Endothelial cell (in vitro differentiated cells): ENCODE measurements around the gene STAMBP. TPM values are rescaled to one million over a fixed set of nuclear protein-coding genes. Genes with fewer than 3 reads are reported as not detected.

ENCODE experiments used
- DNase-seq: peaks from one replicate; pipeline ENCODE4 v3.0.0; 2021; ENCODE audit warnings: low spot score
- H3K27ac Mint-ChIP-seq: one replicate; pipeline ENCODE4 v1.8.0; 2021; ENCODE audit warnings: mixed read lengths, inconsistent platforms; ENCODE audit not compliant: unreplicated experiment
- H3K27me3 Mint-ChIP-seq: one replicate; pipeline ENCODE4 v1.8.0; 2021; ENCODE audit warnings: mild to moderate bottlenecking, moderate library complexity, mixed read lengths, inconsistent platforms; ENCODE audit not compliant: unreplicated experiment
- H3K36me3 Mint-ChIP-seq: one replicate; pipeline ENCODE4 v1.8.0; 2021; ENCODE audit warnings: mild to moderate bottlenecking, low read depth, mixed read lengths, inconsistent platforms; ENCODE audit not compliant: unreplicated experiment
- H3K4me1 Mint-ChIP-seq: one replicate; pipeline ENCODE4 v1.8.0; 2021; ENCODE audit warnings: mild to moderate bottlenecking, mixed read lengths, inconsistent platforms; ENCODE audit not compliant: unreplicated experiment
- H3K4me3 Mint-ChIP-seq: one replicate; pipeline ENCODE4 v1.8.0; 2021; ENCODE audit warnings: mild to moderate bottlenecking, mixed read lengths, inconsistent platforms; ENCODE audit not compliant: unreplicated experiment
- H3K9me3 Mint-ChIP-seq: one replicate; pipeline ENCODE4 v1.8.0; 2021; ENCODE audit warnings: mixed read lengths, inconsistent platforms; ENCODE audit not compliant: unreplicated experiment
- total RNA-seq: library from RNA; stranded (reverse); fragmentation: NEBNext Ultra II Directional; extraction: Animal tissue kit (Norgen Biotek cat#: 25700); gene quantifications from one replicate; pipeline ENCODE4 v1.2.1, GENCODE V29; 2021; ENCODE audit not compliant: unreplicated experiment
- TF ChIP-seq, protein P1 (sequence below): fragments of 200-600 bp; sonication (generic); IDR thresholded peaks from one replicate; pipeline ENCODE4 v1.5.0; 2021; ENCODE audit warnings: antibody characterized with exemption; ENCODE audit not compliant: unreplicated experiment

Gene STAMBP
- total RNA-seq, 1 donor from 2014 or later, result 29.2 TPM

DNA sequence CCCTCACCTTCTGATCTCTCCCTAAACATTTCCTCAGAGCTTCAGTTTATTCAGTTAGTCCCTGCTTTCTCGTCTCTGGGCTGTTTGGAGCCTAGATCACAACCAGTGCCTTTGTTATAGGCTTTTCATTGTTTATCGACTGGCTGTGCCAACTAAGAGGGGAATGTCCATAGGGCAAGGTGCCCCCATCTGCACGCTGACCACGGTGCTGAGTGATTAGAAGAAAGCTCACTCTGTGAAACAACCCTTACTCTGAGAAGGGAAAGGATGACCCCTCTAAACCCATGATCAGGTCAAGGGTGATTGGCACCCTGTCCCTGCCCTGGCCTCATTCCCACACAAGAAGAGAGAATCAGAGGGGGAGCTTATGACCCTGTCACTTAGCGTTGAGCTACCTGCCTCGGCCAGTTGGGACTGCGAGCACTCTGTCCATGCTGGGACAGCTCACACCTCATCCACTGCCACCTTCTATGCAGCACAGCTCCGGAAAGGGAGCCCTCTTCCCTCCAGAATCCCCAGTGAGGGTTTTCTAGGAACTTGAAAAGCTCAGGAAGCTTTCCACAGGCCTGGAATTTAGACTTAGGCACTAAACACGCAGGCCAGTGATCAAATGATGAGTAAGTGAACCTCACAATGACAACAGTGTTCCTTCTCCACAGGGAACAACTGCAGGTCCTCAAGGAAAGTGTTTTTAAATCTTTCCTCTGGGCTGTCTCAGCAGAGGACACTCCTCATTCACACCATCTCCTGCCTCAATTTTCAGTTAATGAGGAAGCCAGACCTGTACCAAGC is 61.7 kb downstream of the STAMBP start:
- no peak for DNase-seq
- no peaks in the 10 kb centered on the region for H3K36me3 Mint-ChIP-seq
- H3K27me3 Mint-ChIP-seq, result peaks cover 7% of the 10 kb centered on the region
- no peak overlapping the region for H3K4me3 Mint-ChIP-seq
- no peak overlapping the region for H3K27ac Mint-ChIP-seq
- H3K4me1 Mint-ChIP-seq, result peaks cover 2% of the 10 kb centered on the region
- H3K9me3 Mint-ChIP-seq, result no peaks in the 10 kb centered on the region
- TF ChIP-seq, protein P1, sequence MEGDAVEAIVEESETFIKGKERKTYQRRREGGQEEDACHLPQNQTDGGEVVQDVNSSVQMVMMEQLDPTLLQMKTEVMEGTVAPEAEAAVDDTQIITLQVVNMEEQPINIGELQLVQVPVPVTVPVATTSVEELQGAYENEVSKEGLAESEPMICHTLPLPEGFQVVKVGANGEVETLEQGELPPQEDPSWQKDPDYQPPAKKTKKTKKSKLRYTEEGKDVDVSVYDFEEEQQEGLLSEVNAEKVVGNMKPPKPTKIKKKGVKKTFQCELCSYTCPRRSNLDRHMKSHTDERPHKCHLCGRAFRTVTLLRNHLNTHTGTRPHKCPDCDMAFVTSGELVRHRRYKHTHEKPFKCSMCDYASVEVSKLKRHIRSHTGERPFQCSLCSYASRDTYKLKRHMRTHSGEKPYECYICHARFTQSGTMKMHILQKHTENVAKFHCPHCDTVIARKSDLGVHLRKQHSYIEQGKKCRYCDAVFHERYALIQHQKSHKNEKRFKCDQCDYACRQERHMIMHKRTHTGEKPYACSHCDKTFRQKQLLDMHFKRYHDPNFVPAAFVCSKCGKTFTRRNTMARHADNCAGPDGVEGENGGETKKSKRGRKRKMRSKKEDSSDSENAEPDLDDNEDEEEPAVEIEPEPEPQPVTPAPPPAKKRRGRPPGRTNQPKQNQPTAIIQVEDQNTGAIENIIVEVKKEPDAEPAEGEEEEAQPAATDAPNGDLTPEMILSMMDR, result no peak

DNA sequence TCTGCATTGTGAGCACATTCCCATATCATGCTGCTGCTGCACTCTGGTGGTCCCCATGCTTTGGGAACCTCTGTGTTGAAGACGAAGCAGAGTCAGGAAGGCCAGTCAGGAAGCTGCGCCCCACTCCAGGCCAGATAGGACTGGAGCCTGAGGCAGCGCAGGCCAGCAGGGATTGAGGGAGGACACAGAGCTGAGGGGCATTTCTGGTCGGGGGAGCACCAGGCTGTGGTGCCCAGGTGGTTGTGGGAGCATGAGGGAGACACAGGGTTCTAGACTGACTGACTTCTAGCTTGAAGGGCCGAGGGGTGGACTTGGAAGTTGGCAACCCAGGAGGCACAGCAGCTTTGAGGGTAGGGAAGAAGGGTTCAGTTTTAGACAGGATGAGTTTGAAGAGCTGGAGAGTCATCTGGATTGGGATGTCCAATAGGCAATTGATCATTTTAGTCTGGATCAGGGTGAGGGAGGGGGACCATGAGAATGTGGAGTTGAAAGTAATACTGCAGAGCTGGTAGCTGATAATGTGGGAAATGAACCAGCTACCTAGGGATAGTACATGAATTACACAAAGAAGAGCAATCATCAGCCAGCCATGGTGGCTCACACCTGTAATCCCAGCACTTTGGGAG is 62.6 kb downstream of the STAMBP start:
- H3K4me3 Mint-ChIP-seq, result no peak overlapping the region

DNA sequence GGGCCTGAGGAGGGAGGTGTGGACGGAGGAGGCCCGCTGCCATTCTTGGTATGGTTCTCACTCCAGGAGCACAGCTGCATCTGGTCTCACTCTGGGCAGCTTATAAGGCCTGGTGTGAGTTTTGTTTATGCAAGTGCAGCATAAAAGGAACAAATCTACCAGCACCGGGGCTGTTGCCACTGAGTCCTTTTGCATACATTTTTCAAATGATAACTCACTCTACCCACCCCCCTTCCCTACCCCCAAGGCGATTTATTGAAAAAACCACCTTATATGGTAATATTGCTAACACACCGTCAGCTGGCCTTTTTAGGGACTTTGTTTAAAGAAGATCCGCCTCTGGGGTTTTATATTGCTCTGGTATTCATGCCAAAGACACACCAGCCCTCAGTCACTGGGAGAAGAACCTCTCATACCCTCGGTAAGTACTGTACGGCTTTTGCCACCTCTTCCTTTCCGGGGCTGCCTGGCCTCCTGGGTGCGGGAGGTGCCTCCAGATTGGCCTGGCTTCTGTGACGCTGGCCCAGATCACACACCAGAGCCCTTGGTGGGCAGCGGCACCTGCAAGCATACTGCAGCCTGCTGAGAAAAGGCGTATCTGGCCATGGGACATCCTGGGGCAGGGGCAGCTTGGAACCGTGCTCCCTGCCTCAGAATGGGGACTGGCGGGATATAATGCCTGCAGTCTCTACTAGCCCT is 64.0 kb downstream of the STAMBP start, which contains the start of gene ACTG2:
TSS of gene ACTG2 (plus strand) at position 378 of the 699 bp plus-strand sequence. CDS start 8,304 bp downstream, outside the sequence.
- H3K9me3 Mint-ChIP-seq, result no peaks in the 10 kb centered on the region
- H3K27ac Mint-ChIP-seq, result no peak within 1 kb of the TSS
- no peak within 1 kb of the TSS for H3K4me3 Mint-ChIP-seq
- TF ChIP-seq, protein P1, result no peak
- DNase-seq, result no peak
- peaks cover 6% of the 10 kb centered on the region for H3K27me3 Mint-ChIP-seq
- peaks cover 2% of the 10 kb centered on the region for H3K4me1 Mint-ChIP-seq
- no peaks in the 10 kb centered on the region for H3K36me3 Mint-ChIP-seq

More for the DNA sequence above, 62.6 kb downstream of the STAMBP start:
- Mint-ChIP-seq H3K27me3 (peaks cover 6% of the 10 kb centered on the region), H3K4me1 (peaks cover 2% of the 10 kb centered on the region), H3K36me3 (no peaks in the 10 kb centered on the region), H3K9me3 (no peaks in the 10 kb centered on the region), H3K27ac (no peak overlapping the region)
- TF ChIP-seq, protein P1, result no peak
- no peak for DNase-seq

DNA sequence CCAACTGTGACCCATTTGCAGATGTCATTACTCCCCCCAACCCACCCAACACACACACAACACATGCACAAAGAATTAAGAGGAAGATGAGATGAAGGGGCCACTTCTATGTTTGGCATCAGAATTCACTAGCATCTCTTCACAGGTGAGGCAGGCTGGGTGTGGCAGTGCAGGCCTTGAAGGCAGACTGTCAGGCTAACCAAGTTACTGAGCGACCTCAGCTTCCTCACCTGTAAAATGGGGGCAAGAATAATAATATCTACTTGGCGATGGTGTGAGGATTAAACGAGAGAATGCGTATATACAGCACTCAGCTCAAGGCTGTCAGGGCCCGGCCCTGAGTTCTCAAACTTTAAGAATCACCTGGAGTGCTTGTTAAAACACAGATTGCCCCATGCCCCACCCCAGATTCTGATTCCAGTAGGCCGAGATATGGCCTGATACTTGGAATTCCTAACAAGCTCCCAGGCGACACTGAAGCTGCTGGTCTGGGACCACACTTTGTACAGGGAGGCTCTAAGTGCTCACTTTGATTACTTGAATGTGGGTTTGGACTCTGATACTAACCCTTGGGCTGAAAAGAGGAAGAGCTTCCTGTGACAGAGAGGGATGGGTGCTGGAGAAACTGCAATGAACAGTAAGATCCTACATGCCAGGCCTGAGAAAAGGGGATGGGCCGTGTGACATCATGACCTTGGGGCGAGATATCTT is 65.2 kb downstream of the STAMBP start:
- Mint-ChIP-seq H3K27ac (peak overlapping the region; percentile 68), H3K4me3 (no peak overlapping the region)
- TF ChIP-seq, protein P1, result no peak

More for the DNA sequence above, 65.2 kb downstream of the STAMBP start:
- Mint-ChIP-seq H3K4me1 (no peaks in the 10 kb centered on the region), H3K9me3 (no peaks in the 10 kb centered on the region), H3K36me3 (no peaks in the 10 kb centered on the region), H3K27me3 (peaks cover 6% of the 10 kb centered on the region)
- no peak for DNase-seq
